ENCODE measurements around the gene NAP1L1.

- TF ChIP-seq EZH2 (IDR thresholded peaks at IDR 0.05; ENCODE audit: borderline replicate concordance, low read depth, low read length, severe bottlenecking) (no peak), CTCF (IDR thresholded peaks at IDR 0.05; ENCODE audit: borderline replicate concordance, extremely low read depth, low read length, poor library complexity, severe bottlenecking) (no peak)
Observed at GRCh38 chr12:76026643-76027063, 57.8 kb downstream of the NAP1L1 start.
